Cardiac fibroblast (primary cell): Measurements from ENCODE around the gene ATP12A.

ENCODE experiments used
- DNase-seq, 2 donors: peaks; one replicate each; pipeline versions ENCODE4 v3.0.0 to v3.0.0-alpha.2; 2010; ENCODE audit warnings: low read depth in 2 of 2
- H3K4me3 ChIP-seq, 2 donors: replicated peaks in 1 of 2; 1 replicate in 1 of 2; 2 replicates in 1 of 2; pipeline ENCODE4 v1.5.1; 2011; ENCODE audit warnings: low read depth in 2 of 2, low read length in 2 of 2, mild to moderate bottlenecking in 2 of 2, moderate library complexity in 1 of 2
- CTCF ChIP-seq: IDR thresholded peaks from one replicate; pipeline ENCODE4 v1.5.1; 2011; ENCODE audit warnings: low read depth, mild to moderate bottlenecking, low read length, inconsistent platforms

The ATP12A gene

GRCh38 chr13:24640752-24641151 is 39.5 kb upstream of the ATP12A start:
- no peak for TF ChIP-seq CTCF
- no peak for DNase-seq
- no peak overlapping the region for H3K4me3 ChIP-seq

- DNase-seq = no peak
- no peak overlapping the region for H3K4me3 ChIP-seq
- no peak for TF ChIP-seq CTCF
Observed at GRCh38 chr13:24642219-24642618, 38.0 kb upstream of the ATP12A start.

DNA sequence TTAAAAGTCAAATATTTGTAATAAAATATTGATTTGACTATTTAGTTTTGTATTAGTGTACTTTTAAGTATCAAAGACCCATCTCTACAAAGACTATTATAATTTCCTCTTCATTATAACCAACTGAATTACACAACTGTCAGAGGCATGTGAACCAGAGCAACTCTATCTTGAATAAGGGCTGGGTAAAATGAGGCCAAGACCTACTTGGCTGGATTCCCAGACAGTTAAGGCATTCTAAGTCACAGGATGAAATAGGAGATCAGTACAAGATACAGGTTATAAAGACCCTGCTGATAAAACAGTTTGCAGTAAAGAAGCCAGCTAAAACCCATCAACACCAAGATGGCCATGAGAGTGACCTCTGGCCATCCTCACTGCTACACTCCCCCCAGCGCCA is 36.2 kb upstream of the ATP12A start:
- peak; percentile 10 to 57 for DNase-seq
- TF ChIP-seq CTCF = no peak
- H3K4me3 ChIP-seq = no peak overlapping the region

DNA sequence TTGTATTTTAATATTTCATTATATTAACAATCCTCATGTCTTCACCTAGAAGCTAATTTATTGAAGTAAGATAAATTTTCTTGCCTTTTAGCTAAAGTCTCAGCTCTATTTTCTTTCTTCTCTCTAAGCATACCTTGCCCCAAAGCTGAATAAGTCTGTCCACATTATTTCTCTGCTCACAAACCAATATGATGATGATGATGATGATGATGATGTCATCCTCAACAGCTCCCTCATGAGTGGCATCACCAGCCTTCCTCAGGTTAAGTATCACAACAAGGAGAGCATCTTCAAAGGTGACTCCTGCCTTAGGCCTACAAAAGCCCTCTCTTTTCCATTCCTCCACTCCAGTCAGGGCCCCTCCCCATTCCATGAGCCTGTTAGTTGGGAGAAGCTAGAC is 31.9 kb upstream of the ATP12A start:
- no peak for TF ChIP-seq CTCF
- no peak overlapping the region for H3K4me3 ChIP-seq
- DNase-seq = no peak

DNA sequence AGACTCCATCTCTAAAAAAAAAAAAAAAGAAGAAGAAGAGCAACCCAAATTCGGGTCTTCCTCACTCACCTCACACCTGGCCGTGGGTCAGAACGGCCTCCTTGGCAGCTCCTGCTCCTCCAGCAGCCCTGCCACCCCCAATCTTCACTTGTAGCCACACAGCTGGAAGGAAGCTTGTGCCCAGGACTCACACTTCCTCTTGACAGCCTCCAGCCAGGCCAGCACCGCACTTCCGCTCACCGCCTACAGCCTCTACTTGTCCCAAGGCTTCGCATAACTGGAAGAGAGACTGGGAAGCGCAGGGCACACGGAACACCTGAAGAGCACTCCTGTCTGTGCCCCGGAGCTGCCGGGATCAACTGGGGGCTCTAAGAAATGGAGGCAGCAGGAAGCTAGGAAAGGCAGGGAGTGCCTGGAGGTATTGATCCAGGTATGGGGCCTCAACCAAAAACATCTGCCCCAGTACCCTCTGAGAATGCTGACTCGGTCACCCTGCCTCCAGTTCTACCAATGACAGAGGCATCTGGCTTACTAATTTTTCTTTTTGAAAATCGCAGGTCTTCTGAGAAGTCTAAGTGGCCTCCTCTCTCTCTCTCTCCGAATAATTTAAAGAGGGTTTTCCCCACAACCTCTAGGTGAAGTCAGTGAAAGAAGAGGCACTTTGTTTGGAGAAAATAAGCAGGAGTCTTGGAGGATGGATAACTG is 31.1 kb upstream of the ATP12A start:
- no peak for TF ChIP-seq CTCF
- no peak overlapping the region for H3K4me3 ChIP-seq
- DNase-seq = no peak

GRCh38 chr13:24649688-24650043 is 30.5 kb upstream of the ATP12A start:
- no peak for DNase-seq
- TF ChIP-seq CTCF = no peak
- no peak overlapping the region for H3K4me3 ChIP-seq

GRCh38 chr13:24650161-24650560 is 30.0 kb upstream of the ATP12A start:
- no peak overlapping the region for H3K4me3 ChIP-seq

More at GRCh38 chr13:24650161-24650560, 30.0 kb upstream of the ATP12A start:
- peak in 1 of 2 donors; percentile 43 for DNase-seq
- no peak for TF ChIP-seq CTCF
